Activated naive CD4-positive, alpha-beta T cell (primary cell): ENCODE results near the gene TC2N.
"Not testable (repeated sequence)": the region's sequence is repeated elsewhere in the genome, so short reads cannot be mapped to it uniquely, and the experiment has no call there.

Experiments
- DNase-seq, 4 experiments: peaks; one replicate each; lab custom pipeline; 2025; lab: John Stamatoyannopoulos, UW

TC2N gene

GRCh38 chr14:91869556-91869955 is 2.2 kb upstream of the TC2N start:
- no peak for DNase-seq

GRCh38 chr14:91866511-91867295 is 633 bp downstream of the TC2N start:
- DNase-seq: peak in 1 of 4 experiments; percentile 7

GRCh38 chr14:91866061-91866460 is 1.3 kb downstream of the TC2N start:
- no peak for DNase-seq

GRCh38 chr14:91862417-91862816 is 4.9 kb downstream of the TC2N start:
- no peak for DNase-seq

- no peak for DNase-seq
Measured at GRCh38 chr14:91861091-91861490, 6.2 kb downstream of the TC2N start.

GRCh38 chr14:91860238-91860637 is 7.1 kb downstream of the TC2N start:
- DNase-seq: no peak

- DNase-seq: no peak
Measured at GRCh38 chr14:91858536-91859275, 8.6 kb downstream of the TC2N start.

GRCh38 chr14:91857614-91858013 is 9.7 kb downstream of the TC2N start:
- DNase-seq: no peak

GRCh38 chr14:91854327-91854934 is 12.9 kb downstream of the TC2N start:
- no peak for DNase-seq

- DNase-seq: no peak
Measured at GRCh38 chr14:91851563-91851962, 15.8 kb downstream of the TC2N start.

GRCh38 chr14:91848504-91849001 is 18.8 kb downstream of the TC2N start:
- no peak for DNase-seq

- DNase-seq: no peak
Measured at GRCh38 chr14:91847693-91848092, 19.6 kb downstream of the TC2N start.

- no peak for DNase-seq
Measured at GRCh38 chr14:91845652-91846051, 21.7 kb downstream of the TC2N start.

GRCh38 chr14:91845056-91845455 is 22.3 kb downstream of the TC2N start:
- DNase-seq: not testable (repeated sequence)

GRCh38 chr14:91844029-91844428 is 23.3 kb downstream of the TC2N start:
- no peak for DNase-seq

GRCh38 chr14:91843437-91843836 is 23.9 kb downstream of the TC2N start:
- no peak for DNase-seq

GRCh38 chr14:91841065-91841464 is 26.3 kb downstream of the TC2N start:
- DNase-seq: no peak

GRCh38 chr14:91839749-91840148 is 27.6 kb downstream of the TC2N start:
- DNase-seq: no peak

- DNase-seq: no peak
Measured at GRCh38 chr14:91837076-91837475, 30.3 kb downstream of the TC2N start.

- DNase-seq: peak; percentile 66 to 91 (median 80)
Measured at GRCh38 chr14:91835920-91836843, 31.2 kb downstream of the TC2N start.

- DNase-seq: peak in 1 of 4 experiments; percentile 29
Measured at GRCh38 chr14:91835197-91835919, 32.0 kb downstream of the TC2N start.
